ENCODE measurements around the gene TRIM40.
A peak's percentile ranks its signal among the peaks of the same experiment; 100 is the strongest.
"Not testable (repeated sequence)": the region's sequence is repeated elsewhere in the genome, so short reads cannot be mapped to it uniquely, and the experiment has no call there.

TRIM40 gene

GRCh38 chr6:30163090-30163917, 27.4 kb downstream of the TRIM40 start, which contains the start of gene TRIM15:
TSS of gene TRIM15 (plus strand) at chr6:30163546. CDS start at chr6:30163685, 139 bp downstream.
- no peak for DNase-seq (ENCODE audit: low spot score)

- DNase-seq (ENCODE audit: low spot score), result no peak
These were observed 28.1 kb downstream of the TRIM40 start for GRCh38 chr6:30163918-30164654.

GRCh38 chr6:30164714-30165113, 28.8 kb downstream of the TRIM40 start:
- no peak for DNase-seq (ENCODE audit: low spot score)

GRCh38 chr6:30165238-30165637, 29.3 kb downstream of the TRIM40 start:
- DNase-seq (ENCODE audit: low spot score), result not testable (repeated sequence)

GRCh38 chr6:30167101-30167500, 31.2 kb downstream of the TRIM40 start:
- DNase-seq (ENCODE audit: low spot score), result no peak

- no peak for DNase-seq (ENCODE audit: low spot score)
These were observed 32.8 kb downstream of the TRIM40 start for GRCh38 chr6:30168741-30169140.

- DNase-seq (ENCODE audit: low spot score), result peak; percentile 51
These were observed 34.0 kb downstream of the TRIM40 start for GRCh38 chr6:30169658-30170614.

GRCh38 chr6:30171677-30172471, 35.9 kb downstream of the TRIM40 start:
- no peak for DNase-seq (ENCODE audit: low spot score)

- no peak for DNase-seq (ENCODE audit: low spot score)
These were observed 36.7 kb downstream of the TRIM40 start for GRCh38 chr6:30172681-30173080.

- DNase-seq (ENCODE audit: low spot score), result no peak
These were observed 39.8 kb downstream of the TRIM40 start for GRCh38 chr6:30175765-30176164.

- no peak for DNase-seq (ENCODE audit: low spot score)
These were observed 42.9 kb downstream of the TRIM40 start for GRCh38 chr6:30178837-30179236.

- DNase-seq (ENCODE audit: low spot score), result no peak
These were observed 44.2 kb downstream of the TRIM40 start for GRCh38 chr6:30180145-30180544.

GRCh38 chr6:30184417-30185031, 48.6 kb downstream of the TRIM40 start:
- DNase-seq (ENCODE audit: low spot score), result no peak

- DNase-seq (ENCODE audit: low spot score), result no peak
These were observed 50.0 kb downstream of the TRIM40 start for GRCh38 chr6:30185846-30186484.

GRCh38 chr6:30188541-30188940, 52.6 kb downstream of the TRIM40 start:
- DNase-seq (ENCODE audit: low spot score), result no peak

- DNase-seq (ENCODE audit: low spot score), result no peak
These were observed 56.1 kb downstream of the TRIM40 start for GRCh38 chr6:30192076-30192475.

- DNase-seq (ENCODE audit: low spot score), result no peak
These were observed 59.1 kb downstream of the TRIM40 start for GRCh38 chr6:30194797-30195690.

- no peak for DNase-seq (ENCODE audit: low spot score)
These were observed 60.0 kb downstream of the TRIM40 start for GRCh38 chr6:30195951-30196350.

GRCh38 chr6:30196376-30196775, 60.4 kb downstream of the TRIM40 start:
- no peak for DNase-seq (ENCODE audit: low spot score)
